WTC11 (cell line): ENCODE data around the gene CISD3. TPM values are rescaled to one million over a fixed set of nuclear protein-coding genes. Genes with fewer than 3 reads are reported as not detected.

ENCODE experiments used
- ATAC-seq: fragments of 200-7000 bp; cut with Tn5 transposase; 2 replicates; pipeline ENCODE4 v1.10.0; 2021; ENCODE audit warnings: mild to moderate bottlenecking, moderate library complexity
- CTCF ChIA-PET: fragments of 300-600 bp; sonication (Branson Sonifier 250); formaldehyde crosslinking; loops from one replicate; lab custom pipeline; 2021; ENCODE audit warnings: antibody characterized with exemption; lab: Charles Lee
- POLR2A ChIA-PET: fragments of 350-600 bp; sonication (Branson Sonifier 250); formaldehyde crosslinking; loops from one replicate; lab custom pipeline; 2021; ENCODE audit warnings: antibody characterized with exemption; lab: Charles Lee
- DNase-seq: peaks from one replicate; pipeline ENCODE4 v3.0.0; 2021; ENCODE audit warnings: low spot score
- H3K27ac Mint-ChIP-seq: 2 replicates; pipeline ENCODE4 v1.8.0; 2021; ENCODE audit warnings: mixed read lengths
- H3K27me3 Mint-ChIP-seq: 2 replicates; pipeline ENCODE4 v1.8.0; 2021; ENCODE audit warnings: low read depth, mild to moderate bottlenecking, moderate library complexity, mixed read lengths
- H3K36me3 Mint-ChIP-seq: 2 replicates; pipeline ENCODE4 v1.8.0; 2021; ENCODE audit warnings: mixed read lengths
- H3K4me1 Mint-ChIP-seq: 2 replicates; pipeline ENCODE4 v1.8.0; 2022; ENCODE audit warnings: mixed read lengths
- H3K4me3 Mint-ChIP-seq: 2 replicates; pipeline ENCODE4 v1.8.0; 2021; ENCODE audit warnings: mild to moderate bottlenecking, moderate library complexity, mixed read lengths
- H3K9me3 Mint-ChIP-seq: 2 replicates; pipeline ENCODE4 v1.8.0; 2021; ENCODE audit warnings: mixed read lengths
- CBFB ChIP-seq: sonication (generic); formaldehyde crosslinking; IDR thresholded peaks from 2 replicates; pipeline ENCODE4 v1.8.1; 2022; ENCODE audit warnings: mild to moderate bottlenecking, low read depth, missing genetic modification reagents
- CTCF ChIP-seq: fragments of 200-600 bp; IDR thresholded peaks from 2 replicates; pipeline ENCODE4 v1.8.0; 2022; ENCODE audit warnings: antibody characterized with exemption
- E2F4 ChIP-seq: sonication (generic); formaldehyde crosslinking; IDR thresholded peaks from 2 replicates; pipeline ENCODE4 v1.8.1; 2022; ENCODE audit warnings: low read depth, mild to moderate bottlenecking, moderate library complexity, missing genetic modification reagents, borderline replicate concordance
- E2F5 ChIP-seq: sonication (generic); formaldehyde crosslinking; IDR thresholded peaks from 2 replicates; pipeline ENCODE4 v1.8.1; 2022; ENCODE audit warnings: mild to moderate bottlenecking, moderate library complexity, missing genetic modification reagents
- ESRRA ChIP-seq: sonication (generic); formaldehyde crosslinking; IDR thresholded peaks from 2 replicates; pipeline ENCODE4 v1.8.1; 2022; ENCODE audit warnings: mild to moderate bottlenecking, missing genetic modification reagents, borderline replicate concordance
- GTF2I ChIP-seq: fragments of 250-450 bp; sonication (Bioruptor Pico); conservative IDR thresholded peaks from 2 replicates; pipeline ENCODE4 v1.4.0; 2021; ENCODE audit warnings: mild to moderate bottlenecking
- JAZF1 ChIP-seq: fragments of 250-450 bp; sonication (Bioruptor Pico); IDR thresholded peaks from 2 replicates; pipeline ENCODE4 v1.9.0; 2021; ENCODE audit warnings: moderate library complexity, mild to moderate bottlenecking, inconsistent platforms
- KAT7 ChIP-seq: sonication (generic); formaldehyde crosslinking; IDR thresholded peaks from 2 replicates; pipeline ENCODE4 v1.8.1; 2023; ENCODE audit warnings: missing genetic modification reagents, mild to moderate bottlenecking, borderline replicate concordance
- NR2C2 ChIP-seq: sonication (generic); formaldehyde crosslinking; IDR thresholded peaks from 2 replicates; pipeline ENCODE4 v1.8.0; 2022; ENCODE audit warnings: mild to moderate bottlenecking, missing genetic modification reagents
- PREB ChIP-seq: sonication (generic); formaldehyde crosslinking; IDR thresholded peaks from 2 replicates; pipeline ENCODE4 v1.8.1; 2022; ENCODE audit warnings: mild to moderate bottlenecking, missing genetic modification reagents, moderate library complexity, borderline replicate concordance
- SMAD3 ChIP-seq: sonication (generic); formaldehyde crosslinking; IDR thresholded peaks from 2 replicates; pipeline ENCODE4 v1.8.0; 2022; ENCODE audit warnings: missing genetic modification reagents, mild to moderate bottlenecking, borderline replicate concordance
- USF1 ChIP-seq: sonication (generic); formaldehyde crosslinking; IDR thresholded peaks from 2 replicates; pipeline ENCODE4 v1.8.0; 2022; ENCODE audit warnings: mild to moderate bottlenecking, missing genetic modification reagents
- ZBTB21 ChIP-seq: sonication (generic); formaldehyde crosslinking; IDR thresholded peaks from 2 replicates; pipeline ENCODE4 v1.8.1; 2023; ENCODE audit warnings: mild to moderate bottlenecking, missing genetic modification reagents, borderline replicate concordance
- ZBTB43 ChIP-seq: sonication (generic); formaldehyde crosslinking; IDR thresholded peaks from 2 replicates; pipeline ENCODE4 v1.8.1; 2023; ENCODE audit warnings: mild to moderate bottlenecking, missing genetic modification reagents
- ZNF121 ChIP-seq: sonication (generic); formaldehyde crosslinking; IDR thresholded peaks from 2 replicates; pipeline ENCODE4 v1.8.0; 2023; ENCODE audit warnings: missing genetic modification reagents
- ZNF281 ChIP-seq: sonication (generic); formaldehyde crosslinking; IDR thresholded peaks from 2 replicates; pipeline ENCODE4 v1.8.0; 2023; ENCODE audit warnings: mild to moderate bottlenecking, missing genetic modification reagents
- ZNF423 ChIP-seq: fragments of 250-450 bp; sonication (Bioruptor Pico); IDR thresholded peaks from 2 replicates; pipeline ENCODE4 v2.1.2; 2022; ENCODE audit warnings: mild to moderate bottlenecking, moderate library complexity
- total RNA-seq: library from RNA; stranded (reverse); gene quantifications from 3 replicates; pipeline ENCODE4 v1.2.3, GENCODE V29; 2021

CISD3 gene
- total RNA-seq, 1 experiment from 2014 or later: 12.1 TPM

- TF ChIP-seq PREB (CRISPR knock-in tag): 0 out of 2 replicates have a peak, but pooled peaks have one; percentile 38
- TF ChIP-seq E2F4 (CRISPR knock-in tag): no peak
- peak; percentile 21; the same call in 1 of the 2 replicates for TF ChIP-seq E2F5 (CRISPR knock-in tag)
Measured at GRCh38 chr17:38729886-38730525, at the start of gene CISD3 (continued).

- Mint-ChIP-seq H3K9me3 (no peaks in the 10 kb centered on the region), H3K27me3 (peaks cover 33% of the 10 kb centered on the region), H3K4me1 (peaks cover 12% of the 10 kb centered on the region), H3K36me3 (no peaks in the 10 kb centered on the region), H3K27ac (peak overlapping the region; percentile 81; the same call in 1 of the 2 replicates), H3K4me3 (no peak overlapping the region)
- DNase-seq (no peak), ATAC-seq (peak; percentile 30)
- no peak for TF ChIP-seq ZBTB43
- no peak for TF ChIP-seq CTCF
- TF ChIP-seq ZNF121: no peak
- no peak for TF ChIP-seq ZNF281
- TF ChIP-seq ZBTB21 (CRISPR knock-in tag): no peak
- TF ChIP-seq JAZF1 (CRISPR knock-in tag): no peak
- TF ChIP-seq USF1 (CRISPR knock-in tag): no peak
- no peak for TF ChIP-seq CBFB (CRISPR knock-in tag)
- TF ChIP-seq NR2C2 (CRISPR knock-in tag): no peak
- TF ChIP-seq SMAD3 (CRISPR knock-in tag): no peak
- TF ChIP-seq GTF2I (CRISPR knock-in tag): no peak
- TF ChIP-seq ZNF423 (CRISPR knock-in tag): no peak
- TF ChIP-seq KAT7: no peak
- no peak for TF ChIP-seq ESRRA (CRISPR knock-in tag)
- ChIA-PET CTCF (interaction anchor here (0.7 to 1.4 kb wide), 6 partner anchors 10 to 54 kb away, joined by 3 to 13 read pairs (median 4); no protein-coding TSS in a partner anchor), POLR2A (no interaction called here)
Measured at GRCh38 chr17:38681096-38681495, 49.0 kb upstream of the CISD3 start.
